Lower leg skin (tissue), 4 donors: Measurements from ENCODE around the gene NNAT. TPM values are rescaled to one million over a fixed set of nuclear protein-coding genes. Genes with fewer than 3 reads are reported as not detected.

Source experiments
- DNase-seq, 2 donors: peaks; one replicate each; pipeline ENCODE4 v3.0.0-alpha.2; 2019; ENCODE audit warnings: low spot score in 2 of 2
- H3K4me3 ChIP-seq: fragments of 200-600 bp; sonication (generic); 2 replicates; pipeline ENCODE4 v1.5.1; 2017; ENCODE audit warnings: mild to moderate bottlenecking, low read depth; ENCODE audit not compliant: poor library complexity, severe bottlenecking
- CTCF ChIP-seq, 3 donors: fragments of 450-650 bp; IDR thresholded peaks; one replicate each; pipeline ENCODE4 v1.5.1; 2016; ENCODE audit warnings: antibody characterized with exemption in 3 of 3, mild to moderate bottlenecking in 3 of 3, moderate library complexity in 2 of 3
- POLR2A ChIP-seq, 2 donors: fragments of 450-650 bp; IDR thresholded peaks; one replicate each; pipeline ENCODE4 v1.6.1; 2016 to 2017; ENCODE audit warnings: antibody characterized with exemption in 2 of 2, mild to moderate bottlenecking in 1 of 2, moderate library complexity in 1 of 2
- WGBS, 2 donors: methylation state at CpG; one replicate each; pipeline ENCODE4 v1.1.5; 2018; 5-methylcytosine and 5-hydroxymethylcytosine counted together
- intact Hi-C: fragments of 100-400 bp; cut with DNase I; formaldehyde crosslinking; loops from one replicate; pipeline ENCODE4 v1.15.0; 2023; ENCODE audit warnings: low total_unique reads
- total RNA-seq, 4 donors: library from RNA; depleted of rRNA; stranded (reverse); fragments of >200 nt; gene quantifications; one replicate each; pipeline ENCODE4 v1.1.0, GENCODE V29; 2016

NNAT gene
- total RNA-seq, 4 donors from 2014 or later, result 1.3 to 3.8 (median 2.3) TPM

GRCh38 chr20:37515876-37516275 lies 5.2 kb upstream of the NNAT start:
- TF ChIP-seq POLR2A (IDR thresholded peaks at IDR 0.05) (no peak), CTCF (IDR thresholded peaks at IDR 0.05) (no peak)
- H3K4me3 ChIP-seq, result no peak overlapping the region
- DNase-seq, result peak in 1 of 2 donors; percentile 12
- intact Hi-C loops, result no loop called here
- 80 to 91% methylated on average over 4 of the region's 4 CpGs for WGBS, 2 donors

- WGBS, 2 donors, result 69 to 71% methylated on average over 13 of the region's 13 CpGs
- intact Hi-C loops, result no loop called here
These were observed 4.0 kb upstream of the NNAT start for GRCh38 chr20:37516811-37517750.

GRCh38 chr20:37518059-37518458 lies 3.0 kb upstream of the NNAT start:
- intact Hi-C loops, result no loop called here

More at GRCh38 chr20:37516811-37517750, 4.0 kb upstream of the NNAT start:
- peak in 1 of 2 donors; percentile 67 for DNase-seq
- no peak overlapping the region for H3K4me3 ChIP-seq
- no peak for TF ChIP-seq POLR2A (IDR thresholded peaks at IDR 0.05)
- no peak for TF ChIP-seq CTCF (IDR thresholded peaks at IDR 0.05)

GRCh38 chr20:37518606-37519507 lies 2.2 kb upstream of the NNAT start:
- DNase-seq, result peak in 1 of 2 donors; percentile 85
- TF ChIP-seq POLR2A (IDR thresholded peaks at IDR 0.05), result no peak
- no peak for TF ChIP-seq CTCF (IDR thresholded peaks at IDR 0.05)
- 63 to 72% methylated on average over 30 of the region's 30 CpGs for WGBS, 2 donors
- H3K4me3 ChIP-seq, result no peak overlapping the region
- intact Hi-C loops, result no loop called here

More at GRCh38 chr20:37518059-37518458, 3.0 kb upstream of the NNAT start:
- TF ChIP-seq POLR2A (IDR thresholded peaks at IDR 0.05) (no peak), CTCF (IDR thresholded peaks at IDR 0.05) (no peak)
- WGBS, 2 donors, result 80 to 84% methylated on average over 7 of the region's 7 CpGs
- DNase-seq, result peak in 1 of 2 donors; percentile 53
- no peak overlapping the region for H3K4me3 ChIP-seq

- DNase-seq, result peak in 1 of 2 donors; percentile 82
- H3K4me3 ChIP-seq, result no peak overlapping the region
- TF ChIP-seq POLR2A (IDR thresholded peaks at IDR 0.05), result no peak
- no peak for TF ChIP-seq CTCF (IDR thresholded peaks at IDR 0.05)
- intact Hi-C loops, result no loop called here
- 71 to 80% methylated on average over 39 of the region's 39 CpGs for WGBS, 2 donors
These were observed 1.3 kb upstream of the NNAT start for GRCh38 chr20:37519508-37520418.
